Suprapubic skin (tissue), 4 donors: ENCODE data around the gene MORC3. TPM values are rescaled to one million over a fixed set of nuclear protein-coding genes. Genes with fewer than 3 reads are reported as not detected.
"Not testable (repeated sequence)": the region's sequence is repeated elsewhere in the genome, so short reads cannot be mapped to it uniquely, and the experiment has no call there.

Experiments used
- DNase-seq, 2 donors: peaks; one replicate each; pipeline ENCODE4 v3.0.0-alpha.2; 2019; ENCODE audit warnings: low spot score in 2 of 2
- H3K27ac ChIP-seq: fragments of 200-600 bp; sonication (generic); one replicate; pipeline ENCODE4 v1.5.1; 2019
- H3K27me3 ChIP-seq: fragments of 200-600 bp; sonication (generic); one replicate; pipeline ENCODE4 v1.5.1; 2019
- H3K36me3 ChIP-seq: fragments of 200-600 bp; sonication (generic); one replicate; pipeline ENCODE4 v1.5.1; 2019
- H3K4me1 ChIP-seq: fragments of 200-600 bp; sonication (generic); one replicate; pipeline ENCODE4 v1.5.1; 2019
- H3K4me3 ChIP-seq: fragments of 200-600 bp; sonication (generic); one replicate; pipeline ENCODE4 v1.5.1; 2019; ENCODE audit warnings: mild to moderate bottlenecking
- H3K9me3 ChIP-seq: fragments of 200-600 bp; sonication (generic); one replicate; pipeline ENCODE4 v1.5.1; 2019
- CTCF ChIP-seq, 2 donors: fragments of 200-600 bp in 1 of 2; fragments of 450-650 bp in 1 of 2; sonication (generic) in 1 of 2; IDR thresholded peaks; one replicate each; pipeline ENCODE4 v1.5.1; 2016 to 2019; ENCODE audit warnings: antibody characterized with exemption in 2 of 2, mild to moderate bottlenecking in 1 of 2, moderate library complexity in 1 of 2
- EP300 ChIP-seq: sonication (generic); formaldehyde crosslinking; IDR thresholded peaks from one replicate; pipeline ENCODE4 v1.6.1; 2017; ENCODE audit warnings: antibody characterized with exemption
- POLR2A ChIP-seq, 2 donors: fragments of 450-650 bp; IDR thresholded peaks; one replicate each; pipeline ENCODE4 v1.6.1; 2017; ENCODE audit warnings: antibody characterized with exemption in 2 of 2, mild to moderate bottlenecking in 2 of 2, moderate library complexity in 2 of 2
- POLR2AphosphoS5 ChIP-seq, 3 donors: sonication (generic); formaldehyde crosslinking; IDR thresholded peaks; one replicate each; pipeline ENCODE4 v1.6.1; 2017; ENCODE audit warnings: antibody characterized with exemption in 3 of 3
- WGBS: methylation state at CpG from one replicate; pipeline ENCODE4 v1.1.5; 2018; 5-methylcytosine and 5-hydroxymethylcytosine counted together
- total RNA-seq, 4 donors: library from RNA; depleted of rRNA; stranded (reverse); fragments of >200 nt; gene quantifications; one replicate each; pipeline ENCODE4 v1.1.0, GENCODE V29; 2016

Gene MORC3
- total RNA-seq, 4 donors from 2014 or later: 47.2 to 61.2 (median 47.7) TPM

GRCh38 chr21:36375994-36376393 is 56.0 kb downstream of the MORC3 start:
- peaks cover 61% of the 10 kb centered on the region for H3K36me3 ChIP-seq
- TF ChIP-seq POLR2AphosphoS5 (IDR thresholded peaks at IDR 0.05): no peak
- no peak for TF ChIP-seq CTCF (IDR thresholded peaks at IDR 0.05)
- no peak for TF ChIP-seq POLR2A (IDR thresholded peaks at IDR 0.05)
- no peak for TF ChIP-seq EP300

GRCh38 chr21:36377391-36377842 is 57.4 kb downstream of the MORC3 start:
- Histone ChIP-seq H3K27ac (no peak overlapping the region), H3K9me3 (no peaks in the 10 kb centered on the region), H3K4me3 (no peak overlapping the region), H3K4me1 (peaks cover 8% of the 10 kb centered on the region), H3K27me3 (no peaks in the 10 kb centered on the region), H3K36me3 (peaks cover 47% of the 10 kb centered on the region)
- no peak for TF ChIP-seq EP300
- no peak for TF ChIP-seq POLR2A (IDR thresholded peaks at IDR 0.05)
- TF ChIP-seq CTCF (IDR thresholded peaks at IDR 0.05): no peak
- TF ChIP-seq POLR2AphosphoS5 (IDR thresholded peaks at IDR 0.05): no peak
- DNase-seq: no peak
- 66% methylated on average over 7 of the region's 7 CpGs for WGBS

More at GRCh38 chr21:36375994-36376393, 56.0 kb downstream of the MORC3 start:
- Histone ChIP-seq H3K4me3 (no peak overlapping the region), H3K4me1 (peaks cover 8% of the 10 kb centered on the region), H3K27me3 (no peaks in the 10 kb centered on the region), H3K9me3 (no peaks in the 10 kb centered on the region), H3K27ac (no peak overlapping the region)
- no peak for DNase-seq

GRCh38 chr21:36379251-36379650 is 59.3 kb downstream of the MORC3 start:
- WGBS: 98% methylated on average over 6 of the region's 6 CpGs
- H3K27ac ChIP-seq: no peak overlapping the region
- H3K27me3 ChIP-seq: no peaks in the 10 kb centered on the region
- H3K9me3 ChIP-seq: no peaks in the 10 kb centered on the region
- H3K4me1 ChIP-seq: peaks cover 8% of the 10 kb centered on the region
- DNase-seq: no peak
- TF ChIP-seq EP300 (no peak), POLR2A (IDR thresholded peaks at IDR 0.05) (no peak), CTCF (IDR thresholded peaks at IDR 0.05) (no peak), POLR2AphosphoS5 (IDR thresholded peaks at IDR 0.05) (no peak)
- peaks cover 29% of the 10 kb centered on the region for H3K36me3 ChIP-seq
- H3K4me3 ChIP-seq: no peak overlapping the region

GRCh38 chr21:36381841-36382589 is 62.0 kb downstream of the MORC3 start:
- Histone ChIP-seq H3K27ac (no peak overlapping the region), H3K9me3 (no peaks in the 10 kb centered on the region), H3K4me3 (no peak overlapping the region), H3K4me1 (peaks cover 18% of the 10 kb centered on the region), H3K36me3 (peaks cover 10% of the 10 kb centered on the region), H3K27me3 (no peaks in the 10 kb centered on the region)
- TF ChIP-seq CTCF (IDR thresholded peaks at IDR 0.05) (no peak), POLR2AphosphoS5 (IDR thresholded peaks at IDR 0.05) (no peak), EP300 (no peak), POLR2A (IDR thresholded peaks at IDR 0.05) (no peak)
- 84% methylated on average over 9 of the region's 9 CpGs for WGBS
- DNase-seq: no peak

- H3K4me3 ChIP-seq, DNase-seq, H3K27me3 ChIP-seq, H3K9me3 ChIP-seq, H3K27ac ChIP-seq, H3K36me3 ChIP-seq: not testable (repeated sequence)
- 94% methylated on average over 10 of the region's 10 CpGs for WGBS
- peaks cover 18% of the 10 kb centered on the region for H3K4me1 ChIP-seq
Observed at GRCh38 chr21:36382722-36383121, 62.7 kb downstream of the MORC3 start.
